ENCODE results near the gene KIF13A. TPM values are rescaled to one million over a fixed set of nuclear protein-coding genes. Genes with fewer than 3 reads are reported as not detected.

Gene KIF13A
- polyA plus RNA-seq, 1 experiment = 57.7 TPM

GRCh38 chr6:17714879-17715851, 272.3 kb downstream of the KIF13A start:
- DNase-seq (ENCODE audit: low read depth, low spot score) = peak; percentile 80
- Histone ChIP-seq H3K27ac (ENCODE audit: low read depth, low read length) (peak overlapping the region; percentile 75), H3K27me3 (ENCODE audit: control insufficient read depth, insufficient read depth, low read length) (no peaks in the 10 kb centered on the region), H3K4me3 (ENCODE audit: low read depth, low read length) (no peak overlapping the region), H3K9me3 (ENCODE audit: control insufficient read depth, insufficient read depth, low read length) (no peaks in the 10 kb centered on the region)
- POLR2A ChIA-PET = interaction anchor here (0.6 to 0.7 kb wide), 2 partner anchors 9 to 12 kb away, joined by 3 to 5 read pairs; no protein-coding TSS in a partner anchor
- TF ChIP-seq CTCF (IDR thresholded peaks at IDR 0.05; ENCODE audit: low read depth, low read length) = no peak
- CTCF ChIA-PET = interaction anchor here (0.6 to 1.4 kb wide), 5 partner anchors 14 to 1398 kb away, joined by 3 to 6 read pairs (median 3); no protein-coding TSS in a partner anchor

DNA sequence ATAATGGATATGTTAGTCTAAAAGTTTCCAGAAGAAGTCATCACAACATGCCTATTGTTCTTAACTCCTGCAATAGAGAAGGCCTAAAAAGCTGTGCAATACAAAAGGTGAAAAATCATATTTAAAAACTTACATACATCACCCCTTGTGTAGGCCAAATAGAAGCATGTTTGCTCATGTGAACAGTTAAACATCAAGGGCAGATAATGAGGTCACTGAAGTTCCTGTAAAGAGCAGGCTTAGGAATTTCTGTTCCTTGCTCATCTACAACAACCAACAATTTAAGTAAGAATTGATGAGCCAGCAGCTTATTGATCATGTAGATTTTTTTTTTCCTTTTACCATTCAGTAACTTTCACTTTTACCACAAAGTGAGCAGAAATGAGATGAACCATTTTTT, 273.3 kb downstream of the KIF13A start:
- CTCF ChIA-PET = interaction anchor here (0.6 to 1.4 kb wide), 6 partner anchors 13 to 1397 kb away, joined by 3 to 6 read pairs (median 3); no protein-coding TSS in a partner anchor

GRCh38 chr6:17712576-17712975, 274.9 kb downstream of the KIF13A start:
- CTCF ChIA-PET = no interaction called here
- H3K27me3 ChIP-seq (ENCODE audit: control insufficient read depth, insufficient read depth, low read length) = no peaks in the 10 kb centered on the region
- DNase-seq (ENCODE audit: low read depth, low spot score) = peak; percentile 29

More for the DNA sequence above, 273.3 kb downstream of the KIF13A start:
- no peak for TF ChIP-seq CTCF (IDR thresholded peaks at IDR 0.05; ENCODE audit: low read depth, low read length)
- Histone ChIP-seq H3K27me3 (ENCODE audit: control insufficient read depth, insufficient read depth, low read length) (no peaks in the 10 kb centered on the region), H3K27ac (ENCODE audit: low read depth, low read length) (no peak overlapping the region), H3K4me3 (ENCODE audit: low read depth, low read length) (no peak overlapping the region), H3K9me3 (ENCODE audit: control insufficient read depth, insufficient read depth, low read length) (no peaks in the 10 kb centered on the region)
- POLR2A ChIA-PET = interaction anchor here (0.5 to 0.6 kb wide), 2 partner anchors 11 to 33 kb away, joined by 3 to 5 read pairs; no protein-coding TSS in a partner anchor
- no peak for DNase-seq (ENCODE audit: low read depth, low spot score)

GRCh38 chr6:17710331-17710730, 277.1 kb downstream of the KIF13A start:
- POLR2A ChIA-PET = no interaction called here
- CTCF ChIA-PET = interaction anchor here (0.6 kb wide), 1 partner anchor 235 kb away, joined by 4 read pairs; no protein-coding TSS in a partner anchor
- no peak for TF ChIP-seq CTCF (IDR thresholded peaks at IDR 0.05; ENCODE audit: low read depth, low read length)
- no peaks in the 10 kb centered on the region; the same call in 1 of the 2 replicates for H3K9me3 ChIP-seq (ENCODE audit: control insufficient read depth, insufficient read depth, low read length)
- H3K4me3 ChIP-seq (ENCODE audit: low read depth, low read length) = no peak overlapping the region
- peak; percentile 49 for DNase-seq (ENCODE audit: low read depth, low spot score)
- H3K27me3 ChIP-seq (ENCODE audit: control insufficient read depth, insufficient read depth, low read length) = no peaks in the 10 kb centered on the region
- H3K27ac ChIP-seq (ENCODE audit: low read depth, low read length) = peak overlapping the region; percentile 33

More at GRCh38 chr6:17712576-17712975, 274.9 kb downstream of the KIF13A start:
- Histone ChIP-seq H3K4me3 (ENCODE audit: low read depth, low read length) (no peak overlapping the region), H3K9me3 (ENCODE audit: control insufficient read depth, insufficient read depth, low read length) (no peaks in the 10 kb centered on the region), H3K27ac (ENCODE audit: low read depth, low read length) (no peak overlapping the region)
- POLR2A ChIA-PET = no interaction called here
- TF ChIP-seq CTCF (IDR thresholded peaks at IDR 0.05; ENCODE audit: low read depth, low read length) = no peak
